Lung (tissue), 12 donors: ENCODE data around the gene PPHLN1. TPM values are rescaled to one million over a fixed set of nuclear protein-coding genes. Genes with fewer than 3 reads are reported as not detected.

Experiments used
- ATAC-seq: fragments of 200-7000 bp; cut with Tn5 transposase; one replicate; pipeline ENCODE4 v1.9.1; 2020; ENCODE audit warnings: moderate number of reproducible peaks; ENCODE audit not compliant: insufficient read depth, low FRiP score
- DNase-seq, 3 donors: peaks; one replicate each; pipeline ENCODE4 v3.0.0-alpha.2; 2013 to 2017
- H3K27ac ChIP-seq, 2 donors: one replicate each; pipeline ENCODE4 v1.5.1; 2013; ENCODE audit warnings: mild to moderate bottlenecking in 2 of 2, moderate library complexity in 2 of 2, control low read depth in 1 of 2, inconsistent platforms in 1 of 2, low read depth in 1 of 2, low read length in 1 of 2
- H3K27me3 ChIP-seq, 3 donors: one replicate each; pipeline ENCODE4 v1.5.1; 2013; ENCODE audit warnings: low read length in 2 of 3; ENCODE audit not compliant: control insufficient read depth in 3 of 3, insufficient read depth in 3 of 3
- H3K36me3 ChIP-seq, 4 donors: one replicate each; pipeline ENCODE4 v1.5.1; 2013; ENCODE audit warnings: low read length in 4 of 4, mild to moderate bottlenecking in 1 of 4, moderate library complexity in 1 of 4; ENCODE audit not compliant: control insufficient read depth in 4 of 4, insufficient read depth in 4 of 4
- H3K4me1 ChIP-seq, 5 donors: one replicate each; pipeline ENCODE4 v1.5.1; 2013; ENCODE audit warnings: low read length in 5 of 5, mild to moderate bottlenecking in 2 of 5, moderate library complexity in 1 of 5; ENCODE audit not compliant: control insufficient read depth in 5 of 5, insufficient read depth in 5 of 5
- H3K4me3 ChIP-seq: one replicate; pipeline ENCODE4 v1.5.1; 2013; ENCODE audit warnings: mild to moderate bottlenecking, control low read depth, moderate library complexity
- H3K9ac ChIP-seq, 2 donors: one replicate each; pipeline ENCODE4 v1.5.1; 2013; ENCODE audit warnings: low read length in 2 of 2, control low read depth in 1 of 2; ENCODE audit not compliant: insufficient read depth in 1 of 2
- H3K9me3 ChIP-seq, 4 donors: one replicate each; pipeline ENCODE4 v1.5.1; 2013; ENCODE audit warnings: low read length in 3 of 4, mild to moderate bottlenecking in 1 of 4, moderate library complexity in 1 of 4; ENCODE audit not compliant: control insufficient read depth in 4 of 4, insufficient read depth in 3 of 4
- CTCF ChIP-seq: IDR thresholded peaks from 2 replicates; pipeline ENCODE4 v1.5.1; 2012; ENCODE audit warnings: mild to moderate bottlenecking; ENCODE audit errors: control extremely low read depth, extremely low read depth
- WGBS, 2 donors: extraction: QIAGEN DNeasy Blood & Tissue Kit; methylation state at CpG; one replicate each; pipeline ENCODE4 v1.1.7; 2013; 5-methylcytosine and 5-hydroxymethylcytosine counted together
- polyA plus RNA-seq, 2 donors: library from polyadenylated mRNA; stranded (reverse); fragments of 200-250 nt; gene quantifications; one replicate each; pipeline ENCODE4 v1.2.1, GENCODE V29; 2013
- total RNA-seq, 2 donors: library from RNA; depleted of rRNA in 1 of 2; stranded (reverse); fragments of >200 nt in 1 of 2; gene quantifications; one replicate each; pipeline ENCODE4 v1.2.1, GENCODE V29; 2014 to 2021
- donor health status: control.
- donor health status: control.
- donor health status: Bipolar disorder and iron deficiency.
- donor health status: healthy.
- donor health status: DM: yes; HTN: yes; CAD: no.

PPHLN1 gene
- total and polyA plus RNA-seq, 4 donors, result 26.5 to 72.5 (median 34.3) TPM

GRCh38 chr12:42483521-42483790, 157.5 kb downstream of the PPHLN1 start:
- peak in 2 of 3 donors; percentile 74 to 78 for DNase-seq
- peaks cover 2 to 43% (median 21%) of the 10 kb centered on the region in 5 donors for H3K4me1 ChIP-seq
- H3K9me3 ChIP-seq, result no peaks in the 10 kb centered on the region
- WGBS, 2 donors, result 1% methylated on average over 17 to 30 of the region's 30 CpGs
- peak; percentile 37 for ATAC-seq
- H3K27me3 ChIP-seq, result no peaks in the 10 kb centered on the region
- H3K27ac ChIP-seq, result peak overlapping the region; percentile 91 to 94
- peak overlapping the region in 1 of 2 donors; percentile 84 for H3K9ac ChIP-seq
- peak overlapping the region; percentile 77 for H3K4me3 ChIP-seq
- TF ChIP-seq CTCF, result no peak
- H3K36me3 ChIP-seq, result peaks cover 0 to 2% (median 0%) of the 10 kb centered on the region in 4 donors

GRCh38 chr12:42484996-42485395, 159.0 kb downstream of the PPHLN1 start:
- Histone ChIP-seq H3K27ac (peak overlapping the region in 1 of 2 donors; percentile 5), H3K9ac (no peak overlapping the region), H3K36me3 (no peaks in the 10 kb centered on the region), H3K9me3 (no peaks in the 10 kb centered on the region), H3K4me3 (no peak overlapping the region), H3K4me1 (peaks cover 0 to 43% (median 18%) of the 10 kb centered on the region in 5 donors), H3K27me3 (no peaks in the 10 kb centered on the region)
- TF ChIP-seq CTCF, result no peak
- DNase-seq (peak in 2 of 3 donors; percentile 51 to 54), ATAC-seq (no peak)
- WGBS, 2 donors, result 58 to 74% methylated on average over 3 of the region's 3 CpGs

GRCh38 chr12:42485823-42486222, 159.9 kb downstream of the PPHLN1 start:
- no peak overlapping the region for H3K4me3 ChIP-seq
- H3K9me3 ChIP-seq, result no peaks in the 10 kb centered on the region
- no peak overlapping the region for H3K9ac ChIP-seq
- H3K27me3 ChIP-seq, result no peaks in the 10 kb centered on the region
- ATAC-seq, result no peak
- peak overlapping the region in 1 of 2 donors; percentile 5 for H3K27ac ChIP-seq
- H3K36me3 ChIP-seq, result no peaks in the 10 kb centered on the region
- peaks cover 0 to 43% (median 15%) of the 10 kb centered on the region in 5 donors for H3K4me1 ChIP-seq
- WGBS, 2 donors, result 81 to 89% methylated on average over 3 of the region's 3 CpGs
- no peak for DNase-seq
- TF ChIP-seq CTCF, result no peak

- no peak for ATAC-seq
- Histone ChIP-seq H3K36me3 (no peaks in the 10 kb centered on the region), H3K27ac (no peak overlapping the region), H3K9ac (no peak overlapping the region), H3K4me1 (peaks cover 0 to 40% (median 9%) of the 10 kb centered on the region in 5 donors), H3K27me3 (no peaks in the 10 kb centered on the region), H3K9me3 (no peaks in the 10 kb centered on the region), H3K4me3 (no peak overlapping the region)
- peak in 2 of 3 donors; percentile 65 to 70 for DNase-seq
- 68 to 74% methylated on average over 2 of the region's 2 CpGs for WGBS, 2 donors
- TF ChIP-seq CTCF, result no peak
Observed at GRCh38 chr12:42486407-42486806, 160.4 kb downstream of the PPHLN1 start.
